ENCODE measurements around the gene KDM8.

The KDM8 gene

DNA sequence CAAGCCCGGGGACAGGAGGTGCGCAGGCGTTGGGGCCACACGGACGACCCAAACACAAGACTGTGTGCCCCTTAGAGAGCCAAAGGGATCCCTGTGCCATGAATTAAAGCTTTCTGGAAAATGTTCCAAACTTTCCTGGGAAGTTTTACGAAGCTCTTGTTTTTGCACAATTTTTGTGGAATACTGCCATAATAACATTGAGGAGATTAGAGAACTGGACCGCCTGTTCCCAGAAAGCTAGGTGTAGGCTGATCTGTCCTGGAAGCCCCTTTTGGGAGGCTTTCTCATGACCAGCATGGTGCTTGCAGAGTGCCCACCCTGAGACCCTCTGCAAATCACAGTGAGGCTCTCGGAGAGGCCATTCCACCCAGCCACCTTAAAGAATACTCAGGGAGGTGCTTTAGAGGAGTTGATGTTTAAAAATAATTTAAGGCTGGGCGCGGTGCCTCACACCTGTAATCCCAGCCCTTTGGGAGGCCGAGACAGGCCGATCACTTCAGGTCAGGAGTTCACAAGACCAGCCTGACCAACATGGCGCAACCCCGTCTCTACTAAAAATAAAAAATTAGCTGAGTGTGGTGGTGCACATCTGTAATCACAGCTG, 1.1 kb downstream of the KDM8 start:
- no peak for TF ChIP-seq POLR2AphosphoS5 (IDR thresholded peaks at IDR 0.05; ENCODE audit: low read depth, low read length)
- TF ChIP-seq SIN3A (IDR thresholded peaks at IDR 0.05; ENCODE audit: borderline replicate concordance, insufficient read depth, low read length), result no peak
- TF ChIP-seq TAF1 (IDR thresholded peaks at IDR 0.05; ENCODE audit: borderline replicate concordance, insufficient read depth, low read length), result no peak
- TF ChIP-seq, protein P1, sequence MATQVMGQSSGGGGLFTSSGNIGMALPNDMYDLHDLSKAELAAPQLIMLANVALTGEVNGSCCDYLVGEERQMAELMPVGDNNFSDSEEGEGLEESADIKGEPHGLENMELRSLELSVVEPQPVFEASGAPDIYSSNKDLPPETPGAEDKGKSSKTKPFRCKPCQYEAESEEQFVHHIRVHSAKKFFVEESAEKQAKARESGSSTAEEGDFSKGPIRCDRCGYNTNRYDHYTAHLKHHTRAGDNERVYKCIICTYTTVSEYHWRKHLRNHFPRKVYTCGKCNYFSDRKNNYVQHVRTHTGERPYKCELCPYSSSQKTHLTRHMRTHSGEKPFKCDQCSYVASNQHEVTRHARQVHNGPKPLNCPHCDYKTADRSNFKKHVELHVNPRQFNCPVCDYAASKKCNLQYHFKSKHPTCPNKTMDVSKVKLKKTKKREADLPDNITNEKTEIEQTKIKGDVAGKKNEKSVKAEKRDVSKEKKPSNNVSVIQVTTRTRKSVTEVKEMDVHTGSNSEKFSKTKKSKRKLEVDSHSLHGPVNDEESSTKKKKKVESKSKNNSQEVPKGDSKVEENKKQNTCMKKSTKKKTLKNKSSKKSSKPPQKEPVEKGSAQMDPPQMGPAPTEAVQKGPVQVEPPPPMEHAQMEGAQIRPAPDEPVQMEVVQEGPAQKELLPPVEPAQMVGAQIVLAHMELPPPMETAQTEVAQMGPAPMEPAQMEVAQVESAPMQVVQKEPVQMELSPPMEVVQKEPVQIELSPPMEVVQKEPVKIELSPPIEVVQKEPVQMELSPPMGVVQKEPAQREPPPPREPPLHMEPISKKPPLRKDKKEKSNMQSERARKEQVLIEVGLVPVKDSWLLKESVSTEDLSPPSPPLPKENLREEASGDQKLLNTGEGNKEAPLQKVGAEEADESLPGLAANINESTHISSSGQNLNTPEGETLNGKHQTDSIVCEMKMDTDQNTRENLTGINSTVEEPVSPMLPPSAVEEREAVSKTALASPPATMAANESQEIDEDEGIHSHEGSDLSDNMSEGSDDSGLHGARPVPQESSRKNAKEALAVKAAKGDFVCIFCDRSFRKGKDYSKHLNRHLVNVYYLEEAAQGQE (IDR thresholded peaks at IDR 0.05; ENCODE audit: insufficient read depth in 1 of 2, low read depth in 2 of 2, low read length in 2 of 2), result no peak
- no peak for TF ChIP-seq FOXP2 (optimal IDR thresholded peaks at IDR 0.05; ENCODE audit: borderline replicate concordance, extremely low read depth, extremely low read length, insufficient read depth)

DNA sequence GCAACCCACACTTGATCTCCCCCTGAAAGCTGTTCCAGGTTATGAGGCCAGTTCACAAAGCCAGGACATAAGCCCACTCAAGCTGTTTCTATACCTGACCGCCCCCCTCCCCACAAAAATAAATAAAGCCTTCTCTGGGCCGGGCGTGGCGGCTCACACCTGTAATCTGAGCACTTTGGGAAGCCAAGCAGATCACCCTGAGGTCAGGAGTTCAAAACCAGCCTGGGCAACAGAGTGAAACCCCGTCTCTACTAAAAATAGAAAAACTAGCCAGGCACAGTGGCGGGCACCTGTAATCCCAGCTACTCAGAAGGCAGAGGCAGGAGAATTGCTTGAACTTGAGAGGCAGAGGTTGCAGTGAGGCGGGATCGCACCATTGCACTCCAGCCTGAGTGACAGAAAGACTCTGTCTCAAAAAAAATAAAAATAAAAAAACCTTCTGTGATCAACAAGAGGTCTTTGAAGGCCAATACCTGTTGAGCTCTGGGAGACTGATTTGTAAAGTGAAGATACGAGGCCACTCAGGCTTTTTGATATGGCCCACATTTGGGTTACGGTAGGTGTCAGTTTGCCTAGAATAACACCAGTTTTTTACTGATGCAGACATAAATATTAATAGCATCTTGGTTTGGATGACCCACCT, 2.2 kb downstream of the KDM8 start:
- no peak for TF ChIP-seq SIN3A (IDR thresholded peaks at IDR 0.05; ENCODE audit: borderline replicate concordance, insufficient read depth, low read length)
- TF ChIP-seq, protein P1 (IDR thresholded peaks at IDR 0.05; ENCODE audit: insufficient read depth in 1 of 2, low read depth in 2 of 2, low read length in 2 of 2), result no peak
- TF ChIP-seq FOXP2 (optimal IDR thresholded peaks at IDR 0.05; ENCODE audit: borderline replicate concordance, extremely low read depth, extremely low read length, insufficient read depth), result no peak
- TF ChIP-seq TAF1 (IDR thresholded peaks at IDR 0.05; ENCODE audit: borderline replicate concordance, insufficient read depth, low read length), result no peak

DNA sequence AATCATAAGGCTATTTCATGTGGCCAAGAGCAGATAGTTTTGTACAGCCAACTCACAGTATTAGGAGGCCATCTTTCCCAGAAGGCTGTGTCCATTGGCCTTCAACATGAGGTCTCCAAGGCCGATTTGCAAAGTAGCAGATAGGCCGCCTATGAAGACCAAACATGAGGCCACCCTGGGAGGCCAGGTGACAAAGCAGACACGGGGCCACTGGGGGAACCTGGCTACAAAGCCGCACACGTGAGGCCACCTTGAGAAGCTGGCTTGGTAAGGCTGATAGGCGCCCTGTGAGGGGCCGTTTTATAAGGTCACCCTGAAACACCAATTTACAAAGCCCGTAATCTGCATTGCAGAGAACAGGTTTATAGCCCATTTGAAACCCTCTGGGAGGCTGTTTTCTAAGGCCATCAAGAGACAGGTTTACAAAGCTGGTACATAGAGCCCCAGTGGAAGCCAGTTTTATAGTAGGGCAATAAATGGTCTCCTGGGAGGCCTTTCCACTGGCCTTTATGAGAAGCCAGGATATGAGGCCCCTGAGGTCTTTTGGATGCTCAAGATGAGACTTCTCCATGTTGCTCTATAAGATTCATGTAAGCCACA, 4.9 kb downstream of the KDM8 start:
- TF ChIP-seq TAF1 (IDR thresholded peaks at IDR 0.05; ENCODE audit: borderline replicate concordance, insufficient read depth, low read length) (no peak), POLR2AphosphoS5 (IDR thresholded peaks at IDR 0.05; ENCODE audit: low read depth, low read length) (no peak)

DNA sequence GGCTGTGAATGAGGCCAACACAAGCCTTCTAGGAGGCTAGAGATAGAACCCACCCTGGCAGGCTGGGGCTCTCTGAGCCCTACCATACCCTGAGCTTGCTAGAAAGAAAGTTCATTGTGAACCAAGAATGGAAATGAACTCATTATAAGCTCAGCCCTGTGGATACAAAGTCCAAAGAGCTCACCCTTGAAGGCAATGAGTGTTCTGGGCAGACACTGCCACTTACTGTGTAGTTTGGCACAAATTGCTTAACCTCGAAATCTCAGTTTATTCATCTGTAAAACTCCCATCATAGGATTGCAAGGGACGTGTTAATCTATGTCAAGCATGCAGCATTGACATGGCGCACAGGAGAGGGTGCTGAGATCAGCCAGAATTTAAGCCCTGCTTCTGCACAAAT, 5.5 kb downstream of the KDM8 start:
- TF ChIP-seq TAF1 (IDR thresholded peaks at IDR 0.05; ENCODE audit: borderline replicate concordance, insufficient read depth, low read length), result no peak
- TF ChIP-seq SIN3A (IDR thresholded peaks at IDR 0.05; ENCODE audit: borderline replicate concordance, insufficient read depth, low read length), result no peak
- TF ChIP-seq, protein P1 (IDR thresholded peaks at IDR 0.05; ENCODE audit: insufficient read depth in 1 of 2, low read depth in 2 of 2, low read length in 2 of 2), result no peak
- no peak for TF ChIP-seq FOXP2 (optimal IDR thresholded peaks at IDR 0.05; ENCODE audit: borderline replicate concordance, extremely low read depth, extremely low read length, insufficient read depth)
- no peak for TF ChIP-seq POLR2AphosphoS5 (IDR thresholded peaks at IDR 0.05; ENCODE audit: low read depth, low read length)

DNA sequence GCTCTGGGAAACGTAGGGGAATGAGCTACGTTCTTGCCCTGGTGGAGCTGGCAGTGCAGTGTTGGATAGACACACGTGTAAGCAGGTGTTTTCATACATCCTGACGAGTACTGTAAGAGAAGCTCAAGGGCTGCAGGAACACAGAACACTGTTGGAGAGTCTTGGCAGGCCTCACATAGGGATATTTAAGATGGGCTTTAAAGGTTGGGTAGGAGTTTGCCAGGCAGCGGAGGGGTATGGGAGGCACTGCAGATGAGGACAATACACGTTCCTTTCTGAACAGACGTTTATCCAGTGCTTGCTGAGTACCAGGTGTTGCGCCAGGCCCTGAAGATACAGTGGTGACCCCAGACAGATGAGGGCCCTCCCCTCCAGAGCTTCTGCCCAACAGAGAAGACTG, 6.3 kb downstream of the KDM8 start:
- TF ChIP-seq, protein P1 (IDR thresholded peaks at IDR 0.05; ENCODE audit: insufficient read depth in 1 of 2, low read depth in 2 of 2, low read length in 2 of 2), result no peak
- TF ChIP-seq SIN3A (IDR thresholded peaks at IDR 0.05; ENCODE audit: borderline replicate concordance, insufficient read depth, low read length) (no peak), FOXP2 (optimal IDR thresholded peaks at IDR 0.05; ENCODE audit: borderline replicate concordance, extremely low read depth, extremely low read length, insufficient read depth) (no peak), TAF1 (IDR thresholded peaks at IDR 0.05; ENCODE audit: borderline replicate concordance, insufficient read depth, low read length) (no peak)
